KG1 (cell line): ENCODE data around the gene RPP30.
"Not testable (repeated sequence)": the region's sequence is repeated elsewhere in the genome, so short reads cannot be mapped to it uniquely, and the experiment has no call there.

Experiments
- DNase-seq: peaks from one replicate; lab custom pipeline; 2025; lab: John Stamatoyannopoulos, UW

The RPP30 gene

DNA sequence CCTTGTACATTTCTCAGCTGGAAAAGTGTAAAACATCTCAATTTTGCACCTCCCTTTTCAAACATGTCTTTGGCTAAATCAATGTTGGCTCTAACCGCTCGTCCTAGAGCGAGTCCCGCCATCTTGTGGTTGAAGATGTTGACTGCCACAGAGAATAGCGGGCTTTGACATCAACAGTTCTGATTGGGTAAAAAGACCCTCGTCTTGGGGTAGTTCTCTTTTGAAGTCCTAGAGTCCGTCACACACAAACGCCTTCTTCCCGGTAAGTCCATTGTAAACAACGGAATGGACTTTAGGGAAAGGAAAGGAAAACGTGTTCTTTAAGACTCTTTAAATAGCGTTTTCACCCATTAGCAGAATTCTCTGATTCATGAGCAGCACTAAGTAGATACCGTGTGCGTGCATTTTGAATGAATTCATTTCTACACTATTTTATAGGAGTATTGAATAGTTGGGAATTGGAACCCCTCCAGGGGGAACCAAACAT is 452 bp upstream of the RPP30 start:
- peak; percentile 61 for DNase-seq

DNA sequence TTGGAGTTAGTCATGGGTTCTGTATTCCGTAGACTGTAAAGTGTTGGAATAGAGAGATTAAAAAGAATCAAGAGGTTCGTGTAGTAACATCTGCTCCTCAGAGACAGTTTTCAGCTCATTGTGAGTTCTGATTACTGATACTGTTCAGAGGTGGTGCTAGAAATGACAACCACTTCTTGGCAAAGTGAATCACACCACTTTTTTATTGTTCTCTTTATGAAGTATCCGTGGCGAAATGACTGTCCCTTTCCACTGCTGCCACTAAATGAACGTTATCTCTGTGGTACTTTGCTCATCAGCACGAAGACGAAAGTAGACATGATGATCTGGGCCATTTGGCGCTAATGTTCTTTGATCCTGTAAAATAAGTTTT is 860 bp downstream of the RPP30 start:
- no peak for DNase-seq

DNA sequence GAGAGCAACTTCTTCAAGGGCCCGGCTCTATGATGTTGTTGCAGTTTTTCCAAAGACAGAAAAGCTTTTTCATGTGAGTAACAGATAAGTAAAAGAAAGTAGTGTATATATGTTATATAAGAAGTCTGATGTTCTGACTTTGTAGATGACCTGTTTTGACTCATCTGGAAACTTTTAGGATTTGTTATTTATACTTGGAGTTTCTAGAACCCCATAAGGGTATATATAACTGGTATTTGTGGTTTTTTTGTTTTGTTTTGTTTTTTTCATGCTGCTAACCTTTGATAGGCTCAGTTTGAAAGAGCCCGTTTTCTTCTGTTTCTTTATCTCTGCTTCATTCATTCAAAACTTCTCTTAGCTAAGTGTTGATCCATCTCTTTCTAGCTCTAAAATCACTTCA is 7.3 kb downstream of the RPP30 start:
- no peak for DNase-seq

DNA sequence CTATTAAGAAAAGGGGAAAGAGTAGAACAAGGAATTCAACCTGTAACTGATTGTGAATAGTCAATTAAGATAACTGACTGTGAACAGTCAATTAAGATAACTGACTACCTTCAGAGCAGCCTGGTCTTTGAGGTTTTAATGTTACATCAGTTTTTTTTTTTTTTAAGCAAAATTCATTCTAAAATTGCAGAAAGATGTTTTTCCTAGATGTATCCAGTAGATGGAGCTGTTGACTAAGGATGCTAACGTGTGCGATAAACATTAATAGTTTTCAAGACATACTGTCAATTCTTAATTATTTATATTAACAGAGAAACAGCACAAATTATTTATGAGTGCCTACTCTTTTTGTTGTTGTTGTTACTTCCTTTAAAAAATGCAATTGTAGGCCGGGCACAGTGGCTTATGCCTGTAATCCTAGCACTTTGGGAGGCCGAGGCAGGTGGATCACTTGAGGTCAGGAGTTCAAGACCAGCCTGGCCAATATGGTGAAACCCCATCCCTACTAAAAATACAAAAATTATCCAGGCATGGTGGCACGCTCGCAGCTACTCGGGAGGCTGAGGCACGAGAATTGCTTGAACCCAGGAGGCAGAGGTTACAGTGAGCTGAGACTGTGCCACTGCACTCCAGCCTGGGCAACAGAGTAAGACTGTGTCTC is 8.4 kb downstream of the RPP30 start:
- DNase-seq, result peak; percentile 14

DNA sequence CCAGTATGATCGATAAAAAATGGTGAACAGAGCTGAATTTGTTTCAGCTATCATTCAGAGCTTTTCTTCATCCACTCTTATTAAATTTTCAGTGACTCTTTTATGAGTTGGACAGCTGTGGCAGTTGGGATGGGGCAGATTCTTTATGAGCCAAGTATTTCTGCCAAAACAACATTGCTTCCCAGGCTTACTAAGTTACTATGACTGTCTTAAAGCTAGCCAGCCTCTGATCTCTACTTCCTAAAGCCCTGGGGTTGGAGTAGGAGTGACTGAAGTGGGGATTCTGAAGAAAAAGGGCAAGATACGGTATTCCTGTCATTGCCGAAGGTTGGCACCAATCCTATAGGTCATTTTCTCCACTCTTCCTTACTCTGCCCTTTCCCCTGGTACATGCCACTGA is 12.7 kb downstream of the RPP30 start:
- DNase-seq, result no peak

DNA sequence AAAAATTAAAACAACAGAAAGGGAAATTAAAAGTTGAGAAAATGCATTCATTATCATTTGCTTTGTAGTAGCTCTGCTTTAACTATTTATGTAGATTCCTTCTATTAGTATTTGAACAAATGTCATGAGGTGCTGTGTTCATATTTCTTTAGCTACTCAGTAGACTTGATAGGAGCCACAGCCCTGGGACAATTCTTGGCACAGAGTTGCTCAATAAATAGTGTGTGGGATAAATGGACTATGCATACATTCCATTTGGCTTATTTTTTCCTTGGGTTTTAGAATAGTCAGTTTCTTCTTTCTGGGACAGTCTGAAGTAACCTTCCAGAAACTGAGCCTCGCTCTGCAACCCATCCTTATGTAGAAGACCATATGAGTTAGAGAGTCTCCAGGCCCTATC is 13.4 kb downstream of the RPP30 start:
- no peak for DNase-seq

DNA sequence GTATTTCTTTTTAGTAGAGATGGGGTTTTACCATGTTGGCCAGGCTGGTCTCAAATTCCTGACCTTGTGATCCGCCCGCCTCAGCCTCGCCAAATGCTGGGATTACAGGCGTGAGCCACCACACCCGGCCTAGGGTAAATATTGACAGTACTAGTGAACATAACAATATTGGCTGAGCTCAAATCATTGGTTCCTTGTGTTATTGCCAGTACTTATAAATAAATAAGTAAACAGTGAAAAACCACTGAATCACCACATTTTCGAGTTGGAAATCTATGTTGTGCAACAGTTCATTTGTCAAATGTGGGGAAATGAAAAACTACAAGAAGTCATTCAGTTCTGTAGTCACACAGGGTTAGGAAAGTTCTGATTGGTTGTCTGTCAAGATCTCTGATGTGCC is 15.8 kb downstream of the RPP30 start:
- no peak for DNase-seq

DNA sequence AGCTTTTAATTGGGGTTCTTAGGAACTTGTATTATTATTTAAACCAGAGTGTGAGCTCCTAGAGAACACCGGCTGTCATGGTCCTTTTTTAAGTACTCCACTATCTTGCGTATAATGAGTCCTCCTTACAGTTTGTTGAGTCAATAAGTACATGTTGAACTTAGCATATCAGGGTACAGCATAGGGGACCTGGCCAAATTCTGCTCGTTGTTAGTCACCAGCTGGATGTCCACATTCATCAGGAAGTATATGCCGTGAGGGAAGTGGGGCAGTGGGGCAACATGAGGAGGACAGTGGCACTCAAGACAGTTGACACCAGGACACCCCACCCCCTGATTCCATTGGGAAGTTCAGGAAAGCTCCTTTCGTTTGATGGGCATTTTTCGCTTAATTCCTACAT is 16.6 kb downstream of the RPP30 start:
- DNase-seq, result no peak

DNA sequence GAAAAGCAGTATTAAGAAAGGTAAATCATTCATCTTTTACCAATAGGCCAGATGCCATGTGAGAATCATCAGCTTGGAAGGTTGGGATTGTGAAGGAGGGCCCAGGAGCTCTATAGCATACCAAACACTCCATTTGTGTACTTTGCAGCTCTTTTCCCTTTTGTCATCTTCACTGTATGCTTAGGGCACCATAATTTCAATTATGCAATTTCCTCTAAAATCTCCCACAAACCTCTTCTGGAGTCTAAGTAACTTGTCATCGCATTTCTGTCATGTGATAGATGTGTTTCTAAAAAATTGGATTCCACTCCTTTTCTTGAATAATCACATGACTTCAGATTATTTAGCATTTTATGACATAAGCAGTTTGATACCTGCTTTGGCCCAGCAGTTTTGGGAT is 17.9 kb downstream of the RPP30 start:
- no peak for DNase-seq

DNA sequence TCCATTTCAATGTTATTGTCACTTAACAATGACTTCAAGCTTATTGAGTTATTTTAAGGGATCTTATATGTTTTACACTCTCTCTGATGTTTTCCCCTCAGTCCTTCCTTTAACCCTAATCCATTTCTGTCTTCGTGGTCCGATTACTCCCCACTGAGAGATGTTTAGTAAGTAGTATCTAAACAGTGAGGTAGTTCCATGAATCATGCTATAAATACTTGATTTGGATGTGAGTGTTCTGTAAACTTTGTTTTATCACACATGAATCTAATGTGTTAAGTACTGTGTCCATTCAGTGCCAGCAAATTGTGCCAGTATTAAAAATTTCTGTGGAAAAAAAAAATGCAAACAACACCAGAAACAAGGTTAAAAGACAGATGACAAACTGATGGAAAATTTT is 18.6 kb downstream of the RPP30 start:
- DNase-seq, result no peak

DNA sequence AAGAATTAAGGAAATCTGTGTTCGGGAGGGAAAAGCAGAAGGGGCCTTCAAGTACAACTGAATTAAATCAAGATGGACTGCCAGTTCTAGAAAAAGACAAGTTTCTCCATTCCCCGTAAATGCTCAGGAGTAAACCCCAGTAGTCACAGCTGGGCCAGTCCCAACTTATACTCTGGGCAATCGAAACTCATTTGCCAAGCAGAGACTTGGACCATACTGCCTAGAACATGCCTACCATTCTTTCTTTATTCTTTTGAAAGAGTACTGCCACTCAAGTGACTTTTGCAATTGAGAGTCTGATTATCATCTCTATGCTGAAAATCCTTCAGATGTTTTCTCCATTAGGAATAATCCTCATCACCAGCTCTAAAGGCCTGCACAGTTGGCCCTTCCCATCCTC is 21.4 kb downstream of the RPP30 start:
- DNase-seq, result no peak

DNA sequence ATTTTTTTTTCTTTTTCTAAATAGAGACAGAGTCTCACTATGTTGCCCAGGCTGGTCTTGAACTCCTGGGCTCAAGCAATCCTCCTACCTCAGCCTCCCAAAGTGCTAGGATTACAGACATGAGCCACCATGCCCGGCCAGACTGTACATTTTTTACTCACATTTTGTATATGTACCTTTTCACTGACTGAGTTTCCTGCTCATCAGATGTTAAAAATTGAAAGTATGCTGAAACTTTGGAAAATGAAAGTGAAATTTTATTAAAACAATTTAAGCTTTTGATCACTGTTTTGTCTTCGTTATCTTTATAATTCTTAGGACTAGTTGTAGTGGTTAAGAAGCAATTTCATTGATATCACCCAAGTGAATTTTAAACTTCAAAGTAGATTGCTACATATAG is 25.1 kb downstream of the RPP30 start:
- DNase-seq, result not testable (repeated sequence)

DNA sequence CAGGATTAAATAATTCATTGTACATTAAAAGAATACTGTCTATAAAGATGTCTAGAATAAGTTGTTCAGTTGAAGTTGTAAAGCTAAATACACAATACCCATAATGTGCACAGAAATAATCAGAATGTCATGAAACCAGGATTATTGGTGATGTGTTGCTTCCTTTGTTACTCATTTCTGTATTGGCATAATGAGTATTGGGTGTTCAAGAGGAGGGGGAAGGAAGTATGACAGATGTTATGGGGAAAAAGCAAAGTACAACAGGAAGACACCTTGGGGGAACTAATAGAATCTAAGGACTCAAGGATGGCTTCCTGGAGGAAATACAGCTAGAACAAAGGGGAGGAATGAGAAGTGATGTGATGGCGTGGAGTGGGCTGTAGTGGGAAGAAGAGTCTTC is 34.2 kb downstream of the RPP30 start:
- no peak for DNase-seq

DNA sequence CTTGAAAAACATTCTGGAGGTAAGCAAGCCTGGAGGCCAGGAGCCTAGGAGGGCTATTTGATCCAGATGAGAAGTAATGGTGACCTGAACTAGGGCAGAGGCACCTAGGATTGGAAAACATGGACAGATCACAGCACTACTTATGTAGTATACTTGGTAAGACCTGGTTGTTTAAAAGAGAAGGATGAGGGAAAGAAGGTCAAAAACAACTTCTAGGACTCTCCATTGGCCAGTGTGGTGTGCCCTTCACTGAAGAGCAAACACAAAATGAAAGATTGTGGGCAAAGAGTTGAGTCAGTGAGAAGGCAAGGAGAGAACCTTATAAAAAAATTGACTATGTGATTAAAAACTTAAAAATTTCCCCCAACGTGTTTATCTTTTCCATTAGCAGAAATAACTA is 34.8 kb downstream of the RPP30 start:
- DNase-seq, result no peak

DNA sequence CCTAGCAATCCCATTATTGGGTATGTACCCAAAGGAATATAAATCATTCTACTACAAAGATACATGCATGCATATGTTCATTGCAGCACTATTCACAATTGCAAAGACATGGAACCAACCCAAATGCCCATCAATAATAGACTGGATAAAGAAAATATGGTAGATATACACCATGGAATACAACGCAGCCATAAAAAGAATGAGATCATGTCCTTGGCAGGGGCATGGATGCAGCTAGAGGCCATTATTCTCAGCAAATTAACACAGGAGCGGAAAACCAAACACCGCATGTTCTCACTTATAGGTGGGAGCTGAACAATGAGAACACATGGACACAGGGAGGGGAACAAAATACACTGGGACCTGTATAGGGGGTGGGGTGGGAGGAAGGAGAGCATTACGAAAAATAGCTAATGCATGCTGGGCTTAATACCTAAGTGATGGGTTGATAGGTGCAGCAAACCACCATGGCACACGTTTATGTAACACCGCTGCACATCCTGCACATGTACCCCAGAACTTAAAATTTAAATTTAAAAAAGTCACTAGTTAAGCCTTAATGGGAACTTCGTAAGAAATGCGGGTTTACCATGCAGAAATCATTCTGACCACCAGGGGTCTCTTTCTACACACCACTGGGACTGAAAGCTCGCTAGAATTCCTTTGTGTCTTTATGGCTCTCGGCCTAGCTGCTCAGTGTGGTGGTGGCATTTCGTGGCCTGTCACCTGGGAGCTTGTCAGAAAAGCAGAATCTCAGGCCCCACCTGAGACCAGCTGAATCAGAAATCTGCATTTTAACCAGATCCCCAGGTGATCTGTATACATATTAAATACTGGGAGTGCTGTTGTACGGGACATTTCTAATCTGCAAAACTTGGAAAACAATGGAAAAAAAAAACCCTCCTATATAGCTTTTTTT is 39.6 kb downstream of the RPP30 start:
- peak; percentile 71 for DNase-seq

DNA sequence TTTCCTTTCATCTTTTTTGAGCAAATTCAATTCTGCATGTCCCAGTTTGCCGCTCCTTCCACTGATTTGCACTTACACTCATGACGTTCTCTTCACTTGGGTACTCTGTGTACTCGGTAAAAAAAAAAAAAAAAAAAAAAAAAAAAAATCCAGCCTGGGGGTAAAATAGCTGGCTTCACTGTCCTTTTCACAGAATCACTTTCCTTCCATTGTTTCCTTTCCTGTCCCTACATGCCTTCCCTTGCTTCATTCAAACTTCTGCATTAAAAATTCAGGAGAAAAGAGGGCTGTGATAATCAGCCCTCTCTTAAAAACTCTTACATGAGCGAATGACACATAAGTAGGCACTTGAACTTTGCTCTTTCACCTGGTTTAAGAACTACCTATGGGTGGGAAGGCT is 40.4 kb downstream of the RPP30 start:
- no peak for DNase-seq

DNA sequence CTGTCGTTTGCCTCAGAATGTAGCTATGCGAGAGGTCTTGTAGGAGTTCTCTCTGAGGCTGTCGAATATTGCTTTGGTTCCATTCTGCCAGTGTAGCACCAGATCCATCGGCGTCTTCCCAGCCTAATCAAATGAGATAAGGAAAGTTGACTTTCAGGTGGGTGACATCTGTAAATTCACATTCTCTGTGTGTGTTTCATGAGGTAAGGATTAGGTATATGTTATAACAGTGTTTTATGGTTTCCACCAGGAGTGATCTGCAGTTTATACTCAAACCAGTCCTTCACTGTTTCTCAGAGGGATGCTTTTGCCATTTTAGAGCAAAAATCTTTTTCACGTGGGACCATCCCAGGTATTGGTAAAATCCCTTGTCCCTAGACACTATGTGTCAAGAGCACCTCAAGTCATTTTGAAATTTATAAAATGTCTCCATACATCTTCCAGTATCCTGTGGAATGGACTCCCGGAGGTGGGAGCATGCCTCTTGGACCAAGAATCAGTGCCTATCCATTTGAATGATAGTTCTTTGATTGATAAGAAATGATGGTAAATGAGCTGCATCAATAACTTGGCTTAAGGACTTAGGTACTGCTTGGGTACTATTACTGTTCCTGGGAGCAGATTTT is 41.2 kb downstream of the RPP30 start:
- DNase-seq, result no peak

DNA sequence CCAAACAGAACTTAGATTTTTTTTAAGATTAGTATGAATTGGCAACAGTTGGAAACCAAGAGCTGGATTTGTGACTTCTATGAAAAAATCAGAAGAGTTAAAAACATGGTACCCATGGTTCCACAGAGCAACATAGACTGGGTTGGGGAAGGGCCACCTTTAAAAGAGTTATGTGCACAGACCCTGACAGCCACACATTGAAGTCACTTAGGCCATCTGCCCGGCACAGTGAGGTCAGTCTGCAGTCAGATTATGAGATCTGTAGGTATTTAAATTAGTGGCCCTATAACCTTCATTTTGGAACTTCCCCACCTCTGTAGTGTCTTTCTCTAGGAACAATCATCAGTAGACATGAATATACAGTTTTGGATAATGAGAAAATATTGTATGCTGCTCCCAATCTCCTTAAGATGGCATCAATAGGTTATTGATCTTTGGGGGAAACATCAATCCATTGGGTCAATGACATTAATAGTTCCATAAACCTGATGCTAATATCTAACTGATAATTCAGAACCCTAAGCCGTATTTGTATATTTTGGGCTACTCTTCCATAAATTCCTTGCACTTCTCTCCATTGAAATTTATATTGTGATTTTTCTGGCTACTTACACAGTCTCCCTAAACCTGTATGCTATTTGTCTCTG is 42.1 kb downstream of the RPP30 start:
- no peak for DNase-seq

DNA sequence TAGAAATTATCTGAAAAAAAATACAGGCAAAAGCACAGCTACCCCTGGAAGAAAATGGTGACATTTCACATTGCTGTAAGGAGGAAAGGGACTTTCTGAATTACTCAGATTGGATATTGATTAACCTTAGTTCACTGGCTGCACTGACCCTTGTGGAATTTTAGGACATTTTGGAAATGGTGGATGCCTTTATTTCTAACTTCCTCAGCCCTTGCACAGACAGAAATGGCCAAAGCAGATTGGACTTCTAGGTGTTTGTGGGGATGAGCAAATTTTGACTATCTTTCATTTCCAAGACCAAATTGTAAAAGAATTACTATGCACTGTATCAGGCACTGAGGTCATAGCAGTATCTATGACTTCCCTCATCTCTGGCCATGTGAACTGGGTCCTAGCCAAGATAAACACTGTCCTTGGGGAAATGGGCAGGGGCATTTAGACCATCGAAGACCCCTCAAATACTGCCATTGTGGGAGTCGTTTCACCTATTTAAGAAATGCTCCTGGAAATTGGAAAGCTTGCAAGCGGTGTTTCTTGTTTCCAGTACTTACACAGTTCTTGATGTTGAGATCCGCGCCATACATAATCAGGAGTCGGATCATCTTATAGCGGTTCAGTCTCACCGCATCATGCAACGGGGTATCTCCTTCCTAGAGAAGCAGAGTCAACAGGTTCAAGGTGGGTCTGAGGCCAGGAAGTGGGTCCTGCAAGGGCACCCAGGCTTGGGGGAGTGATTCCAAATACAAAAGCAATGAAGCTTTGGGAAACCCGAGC is 43.4 kb downstream of the RPP30 start:
- no peak for DNase-seq

DNA sequence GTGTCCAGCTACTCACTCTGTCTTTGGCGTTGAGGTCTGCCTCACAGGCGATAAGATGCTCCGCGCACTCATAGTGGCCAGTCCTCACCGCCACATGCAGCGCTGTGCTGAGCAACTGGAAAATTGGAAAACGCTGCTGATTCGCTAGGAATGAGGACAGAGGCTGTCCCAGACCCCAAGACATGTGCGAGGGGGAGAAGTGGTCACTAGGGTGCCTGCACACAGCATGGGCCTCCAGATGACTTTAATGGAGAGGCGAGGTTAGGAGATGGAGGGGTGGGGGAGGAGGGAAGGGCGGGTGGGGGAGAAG is 43.9 kb downstream of the RPP30 start:
- no peak for DNase-seq

DNA sequence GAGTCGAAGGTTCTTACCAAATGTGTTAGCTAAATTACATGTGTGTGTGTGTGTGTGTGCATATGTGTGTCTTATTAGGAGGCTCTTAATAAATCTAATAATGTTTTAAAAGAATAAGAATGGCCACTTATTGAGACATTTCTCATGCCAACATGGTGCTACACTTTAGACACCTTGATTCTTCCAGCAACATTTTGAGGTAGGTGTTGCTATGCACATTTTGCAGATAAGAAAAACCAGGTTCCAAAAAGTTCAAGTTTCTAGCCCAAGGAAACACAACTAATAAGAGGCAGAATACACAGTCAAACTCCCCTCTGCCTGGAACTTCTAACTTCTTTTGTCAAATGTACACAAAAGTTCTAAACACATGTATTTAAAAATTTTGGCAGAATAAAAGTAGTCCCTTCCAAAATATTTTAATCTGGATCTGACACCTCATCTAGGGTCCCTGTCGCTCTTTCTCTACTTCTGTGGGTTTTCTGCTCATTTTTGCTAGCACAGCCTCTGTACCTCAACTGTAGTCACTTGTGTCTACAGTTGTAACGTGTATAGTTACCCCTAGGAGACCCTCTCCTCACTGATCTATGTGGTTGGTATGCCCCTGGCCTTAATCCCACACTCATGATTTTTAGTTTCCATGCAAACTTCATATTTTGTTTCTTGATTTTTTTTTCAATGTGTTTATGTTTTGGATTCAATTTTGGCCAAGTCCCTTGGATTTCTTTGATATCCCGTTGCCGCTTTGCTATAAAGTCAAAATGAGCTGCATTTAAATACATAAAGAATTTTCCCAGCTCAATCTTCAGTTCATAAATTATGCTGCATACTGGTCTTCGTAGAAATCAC is 44.8 kb downstream of the RPP30 start:
- DNase-seq, result no peak
